ENCODE results near the gene OBI1.
"Not testable (repeated sequence)": the region's sequence is repeated elsewhere in the genome, so short reads cannot be mapped to it uniquely, and the experiment has no call there.

OBI1 gene

GRCh38 chr13:78647109-78647678 is 11.8 kb downstream of the OBI1 start:
- not testable (repeated sequence) for DNase-seq (ENCODE audit: low read depth)

GRCh38 chr13:78638216-78638615 is 20.7 kb downstream of the OBI1 start:
- no peak for DNase-seq (ENCODE audit: low read depth)

DNA sequence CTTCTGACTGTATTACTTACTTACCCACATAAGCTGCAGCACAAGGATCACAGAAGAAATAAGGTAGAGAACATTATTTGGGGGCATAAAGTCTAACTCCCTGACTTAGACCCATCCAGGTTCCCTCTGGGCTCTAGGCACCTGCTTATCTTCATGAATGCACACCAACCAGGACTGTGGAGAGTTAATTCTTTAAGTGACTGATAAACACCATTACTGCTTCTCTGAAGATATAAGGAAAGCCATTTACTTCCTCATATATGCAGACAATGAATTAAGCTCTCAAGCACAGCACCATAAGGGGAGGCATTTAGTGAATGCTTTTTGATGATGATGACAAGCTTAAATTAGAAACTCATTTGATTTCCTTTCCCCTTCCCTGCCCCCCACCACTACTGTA is 22.5 kb downstream of the OBI1 start:
- DNase-seq (ENCODE audit: low read depth) = no peak

- no peak for DNase-seq (ENCODE audit: low read depth)
These were observed 26.0 kb downstream of the OBI1 start for GRCh38 chr13:78632996-78633395.

DNA sequence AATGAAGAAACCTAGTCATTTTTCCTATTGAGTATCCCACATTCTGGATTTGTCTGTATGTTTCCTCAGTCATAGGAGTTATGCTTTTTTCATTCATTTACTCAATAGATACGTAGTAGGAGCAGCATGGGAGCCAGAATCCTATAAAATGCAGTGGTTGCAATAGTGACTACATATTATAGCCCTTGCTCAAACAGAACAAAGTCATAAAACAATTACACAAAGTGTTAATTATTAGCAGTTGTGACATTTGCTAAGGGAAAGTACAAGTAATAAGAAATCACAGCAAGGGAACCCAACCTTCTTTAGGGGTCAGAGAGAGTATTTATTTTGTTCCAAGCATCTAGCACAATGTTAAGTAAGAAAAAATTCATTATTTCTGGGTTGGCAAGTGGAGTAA is 27.9 kb downstream of the OBI1 start:
- DNase-seq (ENCODE audit: low read depth) = no peak

GRCh38 chr13:78630511-78630910 is 28.4 kb downstream of the OBI1 start:
- no peak for DNase-seq (ENCODE audit: low read depth)

DNA sequence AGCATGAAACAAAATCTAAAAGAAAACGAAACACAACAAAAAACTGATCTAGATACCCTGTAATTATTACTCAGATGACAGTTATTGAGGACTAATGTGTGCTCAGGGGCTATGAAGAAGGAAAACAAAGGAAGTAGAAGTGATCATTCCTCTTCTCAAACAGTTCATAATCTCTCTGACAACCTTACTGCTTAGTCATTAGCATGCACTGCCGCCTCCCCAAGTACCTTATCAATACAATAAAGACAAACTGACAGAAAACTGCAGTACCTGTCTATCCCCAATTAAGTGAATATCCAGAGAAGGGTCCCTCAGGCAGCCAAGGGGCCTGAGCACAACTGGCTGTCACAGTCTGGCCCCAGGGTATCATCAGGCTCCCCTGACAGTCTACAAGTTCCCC is 33.6 kb downstream of the OBI1 start:
- DNase-seq (ENCODE audit: low read depth) = no peak

DNA sequence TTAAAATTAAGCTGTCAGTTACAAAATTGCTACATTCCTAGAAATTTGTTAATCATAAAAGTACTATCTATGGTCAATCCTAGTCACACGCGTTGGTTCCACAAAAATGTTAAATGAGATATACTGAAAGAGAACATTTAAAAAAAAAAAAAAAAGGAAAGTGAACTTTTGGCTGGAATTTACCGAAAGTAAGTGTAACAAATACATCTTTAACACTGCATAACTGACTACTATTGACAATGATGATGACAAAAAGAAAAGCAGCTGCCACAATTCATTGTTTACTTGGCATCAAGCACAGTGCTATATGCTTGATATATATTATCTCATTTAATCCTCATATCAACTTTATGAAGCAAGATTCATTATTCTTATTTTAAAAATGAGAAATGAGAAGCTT is 35.8 kb downstream of the OBI1 start:
- no peak for DNase-seq (ENCODE audit: low read depth)

DNA sequence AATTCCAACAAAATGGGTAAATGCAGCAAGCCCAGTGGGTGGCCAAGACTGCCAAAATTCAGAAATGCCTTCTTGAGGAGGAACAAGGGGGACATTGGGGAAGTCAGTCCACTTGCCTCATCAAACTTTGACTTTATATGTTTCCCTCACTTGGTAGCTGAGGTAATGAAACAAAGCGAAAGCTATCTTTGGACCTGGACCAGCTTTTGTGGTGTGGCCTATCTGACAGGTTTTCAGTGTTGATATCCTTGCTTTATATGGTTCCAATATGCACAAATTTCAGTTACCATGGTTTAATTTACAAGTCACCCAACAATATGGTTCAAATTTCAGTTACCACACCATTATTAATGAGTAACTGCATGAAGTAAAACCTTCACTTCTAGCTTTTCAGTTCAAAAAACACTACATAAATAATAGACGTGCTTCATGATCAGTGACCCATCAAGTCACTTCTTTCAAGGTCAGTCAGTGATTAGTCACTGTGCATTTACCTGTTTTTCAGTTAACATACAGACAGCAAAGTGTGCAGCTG is 38.0 kb downstream of the OBI1 start:
- DNase-seq (ENCODE audit: low read depth) = no peak

GRCh38 chr13:78618411-78618810 is 40.5 kb downstream of the OBI1 start:
- DNase-seq (ENCODE audit: low read depth) = no peak

GRCh38 chr13:78611040-78611439 is 47.9 kb downstream of the OBI1 start:
- no peak for DNase-seq (ENCODE audit: low read depth)

DNA sequence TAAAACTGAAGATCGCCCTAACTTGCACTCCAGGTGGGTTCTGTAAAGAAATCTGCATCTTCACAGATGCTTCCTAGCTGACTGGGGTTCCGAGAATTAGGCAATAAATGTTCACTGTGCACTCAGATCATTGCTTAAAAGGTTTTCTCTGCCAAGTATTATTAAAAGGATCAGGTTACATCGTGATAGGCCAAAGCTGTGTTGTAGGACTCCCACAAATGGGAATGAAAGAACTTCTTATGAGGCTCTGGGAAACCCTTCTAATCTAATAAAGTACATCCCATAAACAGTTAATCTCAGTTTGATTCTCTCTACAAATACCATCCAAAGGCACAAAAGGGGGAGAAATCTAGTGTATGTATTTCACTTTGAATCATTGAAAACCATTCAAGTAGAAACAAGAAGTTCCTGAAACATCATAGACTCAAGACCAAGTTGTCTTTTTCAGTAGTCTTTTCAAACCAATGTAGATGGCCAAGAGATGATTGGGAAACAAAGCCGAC is 48.5 kb downstream of the OBI1 start:
- no peak for DNase-seq (ENCODE audit: low read depth)

DNA sequence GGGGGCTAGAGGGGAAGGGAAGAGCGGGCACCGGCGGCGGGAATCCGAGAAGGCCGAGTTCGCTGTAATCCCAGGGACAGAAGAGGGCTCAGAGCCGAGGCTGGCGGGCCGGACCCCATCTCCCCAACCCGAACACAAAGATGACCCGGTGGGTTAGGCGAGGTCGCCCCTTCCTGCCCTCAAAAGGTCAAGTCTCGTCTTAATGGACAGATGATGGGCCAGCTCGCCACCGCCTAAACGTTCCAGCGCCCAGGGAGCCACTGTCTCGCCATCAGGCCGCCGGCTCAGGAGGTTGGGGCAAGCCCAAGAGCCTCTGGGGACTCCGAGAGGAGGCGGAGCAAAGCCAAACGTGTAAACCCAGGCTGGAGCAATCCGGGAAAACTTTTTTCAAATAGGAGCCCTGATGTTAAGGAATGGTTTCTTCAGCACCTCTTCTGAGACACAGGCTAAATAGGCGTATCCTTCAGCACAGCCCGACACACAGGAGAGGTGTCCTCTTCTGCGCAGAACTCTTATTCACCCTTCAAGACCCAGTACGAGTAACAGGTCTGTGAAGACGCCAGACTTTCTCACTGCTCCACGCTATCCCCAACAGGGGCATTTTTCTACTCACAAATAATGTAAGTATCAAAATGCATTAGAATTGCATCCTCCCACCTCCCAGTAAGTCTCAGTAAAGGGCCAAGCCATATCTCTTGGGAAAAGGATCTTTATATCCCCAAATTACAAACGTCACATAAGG is 49.3 kb downstream of the OBI1 start:
- no peak for DNase-seq (ENCODE audit: low read depth)

- DNase-seq (ENCODE audit: low read depth) = no peak
These were observed 50.1 kb downstream of the OBI1 start for GRCh38 chr13:78608688-78609463.

- no peak for DNase-seq (ENCODE audit: low read depth)
These were observed 50.7 kb downstream of the OBI1 start for GRCh38 chr13:78608252-78608687.

- no peak for DNase-seq (ENCODE audit: low read depth)
These were observed 51.3 kb downstream of the OBI1 start for GRCh38 chr13:78607409-78608251.

DNA sequence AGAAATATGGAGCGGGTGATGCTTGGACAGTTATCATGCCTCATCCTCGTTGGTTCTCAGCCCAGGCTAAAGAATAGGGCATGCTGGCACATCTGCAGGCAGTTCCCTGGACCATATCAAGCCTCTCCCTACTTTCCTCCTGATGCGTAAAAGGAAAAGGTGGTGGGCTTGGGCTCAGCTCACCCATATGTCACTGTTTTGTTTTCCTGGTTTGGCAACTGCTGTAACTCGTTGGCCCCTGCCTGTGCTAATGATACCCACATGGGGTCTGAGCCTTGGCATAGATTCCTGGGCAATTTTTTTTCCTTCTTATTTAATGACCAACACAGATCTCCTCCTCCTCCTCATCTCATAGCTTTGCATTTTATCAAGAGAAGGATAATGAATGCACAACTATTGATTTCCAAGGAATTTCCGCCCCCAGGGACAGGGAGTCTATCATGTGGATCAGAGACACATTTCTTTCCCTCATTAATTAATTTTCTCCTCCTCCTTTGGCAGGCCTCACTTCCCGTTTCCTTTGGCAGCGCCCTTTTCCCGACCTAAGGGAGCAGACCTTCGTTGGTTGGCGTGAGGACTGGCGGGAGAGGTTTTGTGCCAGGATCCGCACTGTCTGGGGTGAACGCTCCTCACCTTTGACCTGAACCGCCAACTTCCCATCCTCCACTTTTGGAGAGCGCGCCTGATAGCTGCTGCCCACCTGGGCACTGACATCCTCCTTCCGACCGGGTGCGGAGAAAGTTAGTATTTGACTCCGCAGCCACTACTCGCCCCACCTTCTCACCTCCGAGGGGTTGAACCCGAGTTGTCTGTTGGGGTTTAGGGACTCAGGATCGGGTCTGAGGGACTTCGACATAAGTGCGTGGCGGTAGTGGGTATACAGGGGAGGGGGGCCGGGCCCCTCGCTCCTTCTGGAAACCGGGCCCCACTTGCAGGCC is 52.2 kb downstream of the OBI1 start:
- DNase-seq (ENCODE audit: low read depth) = no peak

DNA sequence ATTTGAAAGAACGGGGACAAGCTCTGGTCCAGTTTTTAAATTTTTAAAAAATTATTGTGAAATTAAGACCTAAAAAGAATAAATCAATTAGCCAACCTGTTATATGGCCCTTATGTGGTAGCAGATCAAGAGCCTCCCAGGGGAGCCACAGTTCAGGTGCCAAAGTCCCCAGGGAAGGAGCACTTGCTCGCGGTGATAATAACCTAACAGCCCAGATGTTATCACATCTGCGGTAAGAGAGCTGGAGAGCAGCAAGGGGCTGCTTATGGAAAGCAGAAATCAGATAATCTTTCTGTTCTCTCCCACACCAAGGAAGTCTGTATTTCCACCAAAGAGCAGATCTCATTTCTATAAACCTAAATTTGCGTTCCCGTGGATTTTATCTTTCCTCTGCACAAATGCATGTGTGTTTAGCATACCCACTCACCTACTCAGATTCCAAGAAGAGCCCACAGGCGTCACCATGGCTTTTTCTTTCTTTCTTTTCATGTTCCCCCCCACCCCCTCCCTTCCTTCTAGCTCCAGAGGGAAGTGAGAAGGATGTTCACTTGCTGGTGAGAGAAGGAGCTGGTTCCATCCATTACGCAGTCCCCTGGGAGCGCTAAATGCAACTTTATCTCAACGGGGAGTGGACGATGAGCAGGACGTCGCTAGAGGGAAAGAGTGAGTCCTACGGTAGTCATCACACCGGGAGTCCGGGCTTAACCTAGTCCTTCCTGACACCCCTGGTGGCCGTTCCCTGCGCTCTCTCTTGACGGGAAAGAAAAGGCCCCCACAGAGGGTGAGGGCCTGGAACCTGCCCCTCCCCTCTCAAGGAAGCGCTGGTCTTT is 54.0 kb downstream of the OBI1 start:
- no peak for DNase-seq (ENCODE audit: low read depth)

- DNase-seq (ENCODE audit: low read depth) = peak; percentile 56
These were observed 55.6 kb downstream of the OBI1 start, which contains the start of gene POU4F1 for GRCh38 chr13:78603240-78603957. TSS of gene POU4F1 (minus strand) at chr13:78603552. CDS start at chr13:78603326, 226 bp downstream.

All from activated T-cell treated with anti-CD3 and anti-CD28 coated beads for 24 hours (primary cell).